ENCODE measurements around the gene LRRC30.

Gene LRRC30

GRCh38 chr18:7261199-7261598, 30.3 kb downstream of the LRRC30 start:
- H3K36me3 ChIP-seq (replicated peaks; ENCODE audit: insufficient read depth, low read length), result no peaks in the 10 kb centered on the region
- no peaks in the 10 kb centered on the region for H3K27me3 ChIP-seq (replicated peaks; ENCODE audit: insufficient read depth, low read length)
- H4K20me1 ChIP-seq (ENCODE audit: insufficient read depth, low read length), result no peaks in the 10 kb centered on the region
- TF ChIP-seq EZH2phosphoT487 (IDR thresholded peaks at IDR 0.05; ENCODE audit: low read length) (no peak), CTCF (IDR thresholded peaks at IDR 0.05; ENCODE audit: low read length) (no peak), EZH2 (optimal IDR thresholded peaks at IDR 0.05; ENCODE audit: low read depth, low read length) (no peak)
- H3K9me2 ChIP-seq (replicated peaks; ENCODE audit: insufficient read depth, low read length), result no peaks in the 10 kb centered on the region
- no peaks in the 10 kb centered on the region for H3K9me3 ChIP-seq (replicated peaks; ENCODE audit: insufficient read depth, low read length)
- H2AFZ ChIP-seq (ENCODE audit: low read length), result no peak overlapping the region
- no peak for DNase-seq
- H3K4me2 ChIP-seq (ENCODE audit: low read depth, low read length), result no peak overlapping the region
- no peaks in the 10 kb centered on the region for H3K4me1 ChIP-seq (ENCODE audit: low read length)
- no peaks in the 10 kb centered on the region for H3K79me2 ChIP-seq (ENCODE audit: low read length)
- H3K27ac ChIP-seq (ENCODE audit: low read length), result no peak overlapping the region
- H3K4me3 ChIP-seq (ENCODE audit: low read length), result no peak overlapping the region
- no peaks in the 10 kb centered on the region for H3F3A ChIP-seq (ENCODE audit: insufficient read depth, low read length)
- H3K9ac ChIP-seq (ENCODE audit: low read length), result no peak overlapping the region

GRCh38 chr18:7267973-7268372, 37.1 kb downstream of the LRRC30 start:
- TF ChIP-seq EZH2phosphoT487 (IDR thresholded peaks at IDR 0.05; ENCODE audit: low read length), result no peak
- TF ChIP-seq CTCF (IDR thresholded peaks at IDR 0.05; ENCODE audit: low read length), result no peak
- Histone ChIP-seq H3K9me2 (replicated peaks; ENCODE audit: insufficient read depth, low read length) (no peaks in the 10 kb centered on the region), H4K20me1 (ENCODE audit: insufficient read depth, low read length) (no peaks in the 10 kb centered on the region), H3F3A (ENCODE audit: insufficient read depth, low read length) (no peaks in the 10 kb centered on the region), H3K79me2 (ENCODE audit: low read length) (no peaks in the 10 kb centered on the region), H3K4me2 (ENCODE audit: low read depth, low read length) (no peak overlapping the region), H2AFZ (ENCODE audit: low read length) (no peak overlapping the region), H3K27me3 (replicated peaks; ENCODE audit: insufficient read depth, low read length) (no peaks in the 10 kb centered on the region), H3K9me3 (replicated peaks; ENCODE audit: insufficient read depth, low read length) (no peaks in the 10 kb centered on the region), H3K9ac (ENCODE audit: low read length) (no peak overlapping the region), H3K36me3 (replicated peaks; ENCODE audit: insufficient read depth, low read length) (no peaks in the 10 kb centered on the region), H3K4me1 (ENCODE audit: low read length) (no peaks in the 10 kb centered on the region), H3K27ac (ENCODE audit: low read length) (no peak overlapping the region), H3K4me3 (ENCODE audit: low read length) (no peak overlapping the region)
- no peak for DNase-seq

- Histone ChIP-seq H3K4me1 (ENCODE audit: low read length) (no peaks in the 10 kb centered on the region), H2AFZ (ENCODE audit: low read length) (no peak overlapping the region), H3K27ac (ENCODE audit: low read length) (no peak overlapping the region), H3K4me2 (ENCODE audit: low read depth, low read length) (no peak overlapping the region), H3K36me3 (replicated peaks; ENCODE audit: insufficient read depth, low read length) (no peaks in the 10 kb centered on the region), H4K20me1 (ENCODE audit: insufficient read depth, low read length) (no peaks in the 10 kb centered on the region), H3F3A (ENCODE audit: insufficient read depth, low read length) (no peaks in the 10 kb centered on the region), H3K79me2 (ENCODE audit: low read length) (no peaks in the 10 kb centered on the region), H3K9me2 (replicated peaks; ENCODE audit: insufficient read depth, low read length) (no peaks in the 10 kb centered on the region), H3K9ac (ENCODE audit: low read length) (no peak overlapping the region), H3K9me3 (replicated peaks; ENCODE audit: insufficient read depth, low read length) (no peaks in the 10 kb centered on the region), H3K27me3 (replicated peaks; ENCODE audit: insufficient read depth, low read length) (no peaks in the 10 kb centered on the region), H3K4me3 (ENCODE audit: low read length) (no peak overlapping the region)
- no peak for DNase-seq
- TF ChIP-seq EZH2 (optimal IDR thresholded peaks at IDR 0.05; ENCODE audit: low read depth, low read length) (no peak), CTCF (IDR thresholded peaks at IDR 0.05; ENCODE audit: low read length) (no peak), EZH2phosphoT487 (IDR thresholded peaks at IDR 0.05; ENCODE audit: low read length) (no peak)
Observed at GRCh38 chr18:7269942-7270341, 39.1 kb downstream of the LRRC30 start.
